Effector CD4-positive, alpha-beta T cell (primary cell): ENCODE results near the gene MANF.

Experiments used
- DNase-seq: peaks from one replicate; pipeline ENCODE4 v3.0.0-alpha.2; 2020

The MANF gene

GRCh38 chr3:51390246-51391074, 5.4 kb downstream of the MANF start:
- no peak for DNase-seq

GRCh38 chr3:51391075-51391565, 6.0 kb downstream of the MANF start, which contains the start of gene RBM15B:
RBM15B (plus strand) TSS chr3:51391285; CDS start chr3:51391400, 115 bp downstream.
- DNase-seq = peak; percentile 97

DNA sequence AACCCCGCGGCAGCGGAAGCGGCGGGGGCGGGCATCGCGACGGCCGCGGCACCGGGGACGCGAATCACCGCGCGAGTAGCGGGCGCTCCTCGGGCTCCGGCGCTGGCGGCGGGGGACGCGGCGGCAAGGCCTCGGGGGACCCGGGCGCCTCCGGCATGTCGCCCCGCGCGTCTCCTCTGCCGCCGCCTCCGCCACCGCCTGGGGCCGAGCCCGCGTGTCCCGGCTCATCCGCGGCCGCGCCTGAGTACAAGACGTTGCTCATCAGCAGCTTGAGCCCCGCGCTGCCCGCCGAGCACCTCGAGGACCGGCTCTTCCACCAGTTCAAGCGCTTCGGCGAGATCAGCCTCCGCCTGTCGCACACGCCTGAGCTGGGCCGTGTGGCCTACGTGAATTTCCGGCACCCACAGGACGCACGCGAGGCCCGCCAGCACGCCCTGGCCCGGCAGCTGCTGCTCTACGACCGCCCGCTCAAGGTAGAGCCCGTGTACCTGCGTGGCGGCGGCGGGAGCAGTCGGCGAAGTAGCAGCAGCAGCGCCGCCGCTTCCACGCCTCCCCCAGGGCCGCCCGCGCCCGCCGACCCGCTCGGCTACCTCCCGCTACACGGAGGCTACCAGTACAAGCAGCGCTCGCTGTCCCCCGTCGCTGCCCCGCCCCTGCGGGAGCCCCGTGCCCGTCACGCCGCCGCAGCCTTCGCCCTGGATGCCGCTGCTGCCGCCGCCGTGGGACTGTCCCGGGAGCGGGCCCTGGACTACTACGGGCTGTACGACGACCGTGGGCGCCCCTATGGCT, 6.7 kb downstream of the MANF start:
- DNase-seq = peak; percentile 32

DNA sequence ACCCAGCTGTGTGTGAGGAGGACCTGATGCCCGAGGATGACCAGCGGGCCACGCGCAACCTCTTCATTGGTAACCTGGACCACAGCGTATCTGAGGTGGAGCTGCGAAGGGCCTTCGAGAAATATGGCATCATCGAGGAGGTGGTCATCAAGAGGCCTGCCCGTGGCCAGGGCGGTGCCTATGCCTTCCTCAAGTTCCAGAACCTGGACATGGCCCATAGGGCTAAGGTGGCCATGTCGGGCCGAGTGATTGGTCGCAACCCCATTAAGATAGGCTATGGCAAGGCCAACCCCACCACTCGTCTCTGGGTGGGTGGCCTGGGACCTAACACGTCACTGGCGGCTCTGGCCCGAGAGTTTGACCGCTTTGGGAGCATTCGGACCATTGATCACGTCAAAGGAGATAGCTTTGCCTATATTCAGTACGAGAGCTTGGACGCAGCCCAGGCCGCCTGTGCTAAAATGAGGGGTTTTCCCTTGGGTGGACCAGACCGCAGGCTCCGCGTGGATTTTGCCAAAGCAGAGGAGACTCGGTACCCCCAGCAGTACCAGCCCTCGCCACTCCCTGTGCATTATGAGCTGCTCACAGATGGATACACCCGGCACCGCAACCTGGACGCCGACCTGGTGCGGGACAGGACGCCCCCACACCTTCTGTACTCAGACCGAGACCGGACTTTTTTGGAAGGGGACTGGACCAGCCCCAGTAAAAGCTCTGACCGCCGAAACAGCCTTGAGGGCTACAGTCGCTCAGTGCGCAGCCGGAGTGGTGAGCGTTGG, 7.5 kb downstream of the MANF start:
- no peak for DNase-seq

GRCh38 chr3:51393134-51393495, 8.0 kb downstream of the MANF start:
- no peak for DNase-seq

DNA sequence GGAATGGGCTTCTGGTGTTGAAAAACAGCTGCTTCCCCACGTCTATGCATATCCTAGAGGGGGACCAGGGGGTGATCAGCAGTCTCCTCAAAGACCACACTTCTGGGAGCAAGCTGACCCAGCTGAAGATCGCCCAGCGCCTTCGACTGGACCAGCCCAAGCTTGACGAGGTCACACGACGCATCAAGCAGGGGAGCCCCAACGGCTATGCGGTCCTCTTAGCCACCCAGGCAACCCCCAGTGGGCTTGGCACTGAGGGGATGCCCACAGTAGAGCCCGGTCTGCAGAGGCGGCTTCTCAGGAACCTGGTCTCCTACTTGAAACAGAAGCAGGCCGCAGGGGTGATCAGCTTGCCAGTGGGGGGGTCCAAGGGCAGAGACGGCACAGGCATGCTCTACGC, 8.5 kb downstream of the MANF start:
- no peak for DNase-seq

GRCh38 chr3:51394541-51394940, 9.4 kb downstream of the MANF start:
- no peak for DNase-seq

GRCh38 chr3:51395493-51396213, 10.6 kb downstream of the MANF start:
- DNase-seq = no peak

- no peak for DNase-seq
Observed at GRCh38 chr3:51396401-51396800, 11.3 kb downstream of the MANF start.

- no peak for DNase-seq
Observed at GRCh38 chr3:51397392-51397791, 12.3 kb downstream of the MANF start.

GRCh38 chr3:51398595-51399310, 13.7 kb downstream of the MANF start:
- no peak for DNase-seq

- no peak for DNase-seq
Observed at GRCh38 chr3:51400166-51400565, 15.1 kb downstream of the MANF start.

DNA sequence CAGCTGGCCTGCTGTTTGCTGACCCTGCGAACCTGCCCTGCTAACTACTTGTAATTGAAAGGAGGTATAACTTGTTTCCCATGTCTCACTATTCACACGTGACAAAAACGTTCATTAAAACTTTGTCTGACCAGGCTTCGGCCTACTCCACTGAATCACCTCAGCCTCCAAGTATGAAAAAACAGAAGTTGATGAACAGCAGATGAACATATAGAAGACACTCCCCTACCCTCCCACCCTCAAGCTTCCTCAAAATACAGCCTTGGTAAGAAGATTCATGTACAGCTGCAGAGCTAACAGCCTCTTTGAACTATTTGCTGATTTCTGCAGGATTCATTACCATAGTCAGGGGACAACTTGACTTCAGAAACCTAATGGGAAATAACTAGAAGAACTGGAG, 16.6 kb downstream of the MANF start:
- no peak for DNase-seq

DNA sequence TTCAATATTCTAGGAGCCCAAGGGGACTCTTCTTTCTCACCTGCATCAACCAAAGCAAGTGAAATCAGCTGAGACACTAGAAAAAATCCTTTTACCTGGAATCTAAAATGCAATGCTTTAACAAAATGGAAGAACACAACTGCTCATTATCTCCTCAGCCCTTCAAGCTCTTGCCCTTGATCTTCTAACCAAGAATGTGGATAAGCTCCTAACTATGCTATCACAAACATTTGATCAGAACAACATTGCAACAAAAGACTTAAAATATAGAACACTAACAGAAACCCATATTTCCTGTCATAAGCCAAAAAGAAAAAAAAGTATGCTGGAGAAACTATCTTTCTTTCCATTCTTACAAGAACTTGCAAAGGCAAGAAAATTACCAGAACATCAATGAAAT, 18.6 kb downstream of the MANF start:
- no peak for DNase-seq

DNA sequence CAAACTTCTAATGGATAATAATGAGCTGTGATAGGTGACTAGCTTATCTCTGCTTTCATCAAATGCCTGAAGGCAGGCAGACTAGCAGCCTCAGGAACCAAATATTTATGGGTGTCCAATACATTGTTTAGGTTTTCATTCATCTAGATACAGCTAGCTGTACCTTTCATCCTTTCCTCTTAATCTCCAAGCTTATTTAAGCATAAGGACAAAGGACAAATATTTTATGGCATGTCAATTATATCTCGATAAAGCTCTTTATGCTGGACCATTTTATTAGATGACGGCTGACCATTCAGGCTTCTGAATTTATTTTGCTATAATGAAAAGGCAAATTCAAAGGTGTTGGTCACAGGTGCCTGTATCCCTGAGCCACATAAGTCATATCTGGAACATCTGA, 22.9 kb downstream of the MANF start:
- no peak for DNase-seq

GRCh38 chr3:51408813-51409212, 23.7 kb downstream of the MANF start:
- DNase-seq = no peak

GRCh38 chr3:51422211-51422610, 37.1 kb downstream of the MANF start:
- no peak for DNase-seq

GRCh38 chr3:51426921-51427320, 41.8 kb downstream of the MANF start:
- DNase-seq = no peak

DNA sequence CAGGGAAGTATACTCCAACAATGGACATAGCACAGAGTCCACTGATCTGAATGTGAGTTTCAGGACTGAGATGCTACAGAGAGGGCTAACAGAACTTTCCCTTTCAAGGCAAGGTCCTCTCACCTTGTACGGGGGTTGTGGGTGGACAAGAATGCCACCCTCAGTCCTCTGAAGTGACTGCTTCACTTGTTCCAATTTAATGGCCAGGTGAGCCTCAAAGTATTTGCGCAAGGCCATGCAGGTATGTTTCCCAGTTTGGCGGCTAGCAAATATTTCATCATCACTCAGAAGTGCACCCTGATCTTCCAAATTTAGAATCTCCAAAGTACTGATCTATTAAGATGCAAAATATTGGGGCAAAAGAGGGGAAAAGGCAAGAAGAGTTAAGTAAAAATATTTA, 44.0 kb downstream of the MANF start:
- DNase-seq = no peak

DNA sequence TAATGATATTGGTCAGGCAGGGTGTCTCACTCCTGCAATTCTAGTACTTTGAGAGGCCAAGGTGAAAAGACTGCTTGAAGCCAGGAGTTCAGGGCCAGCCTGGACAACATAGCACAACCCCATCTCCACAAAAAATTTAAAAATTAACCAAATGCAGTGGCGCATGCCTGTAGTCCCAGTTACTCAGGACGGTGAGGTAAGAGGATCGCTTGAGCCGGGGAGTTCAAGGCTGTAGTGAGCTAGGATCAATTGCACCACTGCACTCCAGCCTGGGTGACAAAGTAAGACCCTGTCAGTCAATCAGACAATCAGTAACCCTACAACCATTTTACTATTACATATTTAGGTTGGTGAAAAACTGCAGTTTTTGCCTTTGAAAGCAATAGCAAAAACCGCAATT, 49.0 kb downstream of the MANF start:
- DNase-seq = no peak

GRCh38 chr3:51434746-51435327, 49.7 kb downstream of the MANF start:
- DNase-seq = peak; percentile 19
